ENCODE measurements around the gene UBXN7.

DNA sequence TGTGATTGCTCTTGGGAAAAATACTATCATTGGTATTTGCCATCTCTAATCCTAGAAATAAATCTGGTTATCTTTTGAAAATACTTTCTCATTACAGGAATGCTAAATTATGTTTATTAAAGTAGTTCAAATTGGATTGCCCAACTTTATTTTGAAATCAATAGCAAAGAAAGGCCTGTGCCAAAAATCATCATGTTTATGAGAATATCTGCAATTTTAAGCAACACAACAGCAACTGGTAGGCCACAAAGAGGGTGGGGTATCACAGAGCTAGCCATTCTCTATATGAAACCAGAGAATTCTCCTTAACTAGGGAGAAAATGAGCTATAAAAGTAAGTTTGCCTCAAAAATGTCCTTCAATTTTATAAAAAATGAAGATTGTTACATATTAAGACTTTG lies 82.2 kb downstream of the UBXN7 start:
- no peak for TF ChIP-seq POLR2AphosphoS5 (IDR thresholded peaks at IDR 0.05; ENCODE audit: low read depth, low read length)
- no peak for TF ChIP-seq POLR2A (IDR thresholded peaks at IDR 0.05; ENCODE audit: low read depth, low read length)
- TF ChIP-seq SPI1 (IDR thresholded peaks at IDR 0.05; ENCODE audit: low read depth, low read length): no peak
